Forelimb muscle (tissue), 1 donor: ENCODE data around the gene OTX1. TPM values are rescaled to one million over a fixed set of nuclear protein-coding genes. Genes with fewer than 3 reads are reported as not detected.
"Not testable (repeated sequence)": the region's sequence is repeated elsewhere in the genome, so short reads cannot be mapped to it uniquely, and the experiment has no call there.

Source experiments
- DNase-seq: peaks from one replicate; pipeline ENCODE4 v3.0.0-alpha.2; 2013; ENCODE audit warnings: low read depth
- polyA plus RNA-seq: library from polyadenylated mRNA; unstranded; fragments of 120-200 nt; gene quantifications from one replicate; pipeline ENCODE4 v1.2.1, GENCODE V29; 2013; ENCODE audit not compliant: insufficient read length

Gene OTX1
- polyA plus RNA-seq: not detected

- DNase-seq: no peak
These were observed at the start of gene OTX1 for GRCh38 chr2:63050334-63051041. TSS of gene OTX1 (plus strand) at chr2:63050830. CDS start at chr2:63052991, 2,161 bp downstream.

GRCh38 chr2:63001576-63001975 lies 49.1 kb upstream of the OTX1 start:
- DNase-seq: no peak

GRCh38 chr2:63003351-63003750 lies 47.3 kb upstream of the OTX1 start:
- no peak for DNase-seq

- no peak for DNase-seq
These were observed 42.7 kb upstream of the OTX1 start for GRCh38 chr2:63007813-63008458.

- DNase-seq: no peak
These were observed 41.8 kb upstream of the OTX1 start for GRCh38 chr2:63008838-63009237.

- DNase-seq: no peak
These were observed 41.1 kb upstream of the OTX1 start for GRCh38 chr2:63009490-63009889.

- DNase-seq: no peak
These were observed 38.1 kb upstream of the OTX1 start for GRCh38 chr2:63012541-63012940.

- DNase-seq: no peak
These were observed 37.2 kb upstream of the OTX1 start for GRCh38 chr2:63013438-63013837.

- no peak for DNase-seq
These were observed 35.2 kb upstream of the OTX1 start for GRCh38 chr2:63015389-63015788.

- no peak for DNase-seq
These were observed 32.2 kb upstream of the OTX1 start for GRCh38 chr2:63018439-63018838.

- not testable (repeated sequence) for DNase-seq
These were observed 30.9 kb upstream of the OTX1 start for GRCh38 chr2:63019686-63020085.

GRCh38 chr2:63023444-63023843 lies 27.2 kb upstream of the OTX1 start:
- DNase-seq: no peak

- DNase-seq: no peak
These were observed 23.4 kb upstream of the OTX1 start for GRCh38 chr2:63027220-63027619.

GRCh38 chr2:63029058-63029457 lies 21.6 kb upstream of the OTX1 start:
- DNase-seq: no peak

GRCh38 chr2:63034526-63034925 lies 16.1 kb upstream of the OTX1 start:
- no peak for DNase-seq

- DNase-seq: no peak
These were observed 15.5 kb upstream of the OTX1 start for GRCh38 chr2:63035169-63035568.

GRCh38 chr2:63035660-63036059 lies 15.0 kb upstream of the OTX1 start:
- DNase-seq: no peak

- DNase-seq: no peak
These were observed 12.6 kb upstream of the OTX1 start for GRCh38 chr2:63038034-63038433.

GRCh38 chr2:63040586-63040985 lies 10.0 kb upstream of the OTX1 start:
- no peak for DNase-seq

- no peak for DNase-seq
These were observed 9.0 kb upstream of the OTX1 start for GRCh38 chr2:63041592-63041991.

- DNase-seq: no peak
These were observed 6.0 kb upstream of the OTX1 start for GRCh38 chr2:63044362-63045327.

- no peak for DNase-seq
These were observed 4.1 kb upstream of the OTX1 start for GRCh38 chr2:63046552-63046951.
